ENCODE data around the gene U2AF1L4.

Gene U2AF1L4

GRCh38 chr19:35740108-35740422, 5.2 kb downstream of the U2AF1L4 start:
- no peak for DNase-seq

GRCh38 chr19:35739275-35740107, 5.7 kb downstream of the U2AF1L4 start:
- no peak for DNase-seq

- no peak for DNase-seq
Observed at GRCh38 chr19:35738887-35739229, 6.4 kb downstream of the U2AF1L4 start.

- DNase-seq: no peak
Observed at GRCh38 chr19:35738021-35738886, 7.0 kb downstream of the U2AF1L4 start.

- DNase-seq: no peak
Observed at GRCh38 chr19:35736913-35737886, 8.0 kb downstream of the U2AF1L4 start.

GRCh38 chr19:35734889-35735288, 10.3 kb downstream of the U2AF1L4 start:
- DNase-seq: no peak

- no peak for DNase-seq
Observed at GRCh38 chr19:35734273-35734672, 10.9 kb downstream of the U2AF1L4 start.

GRCh38 chr19:35733180-35734125, 11.8 kb downstream of the U2AF1L4 start:
- no peak for DNase-seq

GRCh38 chr19:35732540-35733179, 12.6 kb downstream of the U2AF1L4 start:
- no peak for DNase-seq

GRCh38 chr19:35731779-35732405, 13.3 kb downstream of the U2AF1L4 start:
- DNase-seq: no peak

GRCh38 chr19:35731353-35731752, 13.9 kb downstream of the U2AF1L4 start:
- DNase-seq: no peak

- no peak for DNase-seq
Observed at GRCh38 chr19:35730326-35730725, 14.9 kb downstream of the U2AF1L4 start.

GRCh38 chr19:35729763-35730162, 15.5 kb downstream of the U2AF1L4 start:
- no peak for DNase-seq

- no peak for DNase-seq
Observed at GRCh38 chr19:35729021-35729420, 16.2 kb downstream of the U2AF1L4 start.

GRCh38 chr19:35727956-35728706, 17.1 kb downstream of the U2AF1L4 start:
- no peak for DNase-seq

- DNase-seq: no peak
Observed at GRCh38 chr19:35727053-35727955, 17.9 kb downstream of the U2AF1L4 start.

GRCh38 chr19:35725216-35725861, 19.9 kb downstream of the U2AF1L4 start:
- DNase-seq: no peak

- no peak for DNase-seq
Observed at GRCh38 chr19:35724560-35724959, 20.7 kb downstream of the U2AF1L4 start.
